ENCODE data around the gene FAM107B. TPM values are rescaled to one million over a fixed set of nuclear protein-coding genes. Genes with fewer than 3 reads are reported as not detected.

Gene FAM107B
- total and polyA plus RNA-seq, 2 of the 13 experiments (the other 11 are each of a cell fraction or from before 2014, with no cell fraction given) = 15.7 to 24.8 TPM

DNA sequence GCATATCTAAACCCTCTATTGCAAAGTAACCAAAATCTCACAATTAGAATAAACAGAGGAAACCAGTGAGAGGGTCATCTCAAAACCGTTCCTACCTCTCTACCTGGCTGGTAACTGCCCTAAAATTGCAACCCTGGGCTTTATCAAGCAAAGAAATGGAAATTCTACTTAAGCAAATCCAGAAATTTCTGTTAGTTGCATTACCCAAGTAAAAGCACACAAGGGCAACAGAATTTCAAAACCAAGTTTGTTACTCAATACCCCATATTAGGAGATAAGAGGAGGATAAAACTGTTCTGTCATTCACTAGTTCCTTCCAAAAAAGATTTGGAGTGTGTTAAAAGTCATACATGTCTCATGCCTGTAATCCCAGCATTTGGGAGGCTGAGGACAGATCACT is 195.3 kb downstream of the FAM107B start:
- Histone ChIP-seq H3K36me3 (replicated peaks in 1 of 2; ENCODE audit: control insufficient read depth in 1 of 2, insufficient read depth in 2 of 2, low read length in 2 of 2) (no peaks in the 10 kb centered on the region; a peak in 1 of 5 replicates), H2AFZ (ENCODE audit: low read length) (no peak overlapping the region), H4K20me1 (ENCODE audit: insufficient read depth, low read length) (no peaks in the 10 kb centered on the region), H3K9me3 (ENCODE audit: low read length) (no peaks in the 10 kb centered on the region), H3K27me3 (ENCODE audit: control insufficient read depth in 1 of 2, insufficient read depth in 2 of 2, low read length in 2 of 2) (no peaks in the 10 kb centered on the region), H3K79me2 (ENCODE audit: insufficient read depth, low read length) (peaks cover 43% of the 10 kb centered on the region), H3K4me3 (replicated peaks in 1 of 3; ENCODE audit: insufficient read depth in 1 of 3, low read depth in 2 of 3, low read length in 3 of 3) (peak overlapping the region in 2 of 3 experiments; percentile 27 to 47; a peak in 3 of 6 replicates), H3K4me2 (ENCODE audit: low read depth, low read length) (peak overlapping the region; percentile 69), H3K9ac (ENCODE audit: insufficient read depth, low read depth, low read length) (no peak overlapping the region), H3K27ac (ENCODE audit: extremely low read length, insufficient read depth, low read length) (peak overlapping the region; percentile 60), H3K4me1 (ENCODE audit: insufficient read depth, low read length) (peaks cover 73% of the 10 kb centered on the region)
- ChIA-PET POLR2A (interaction anchor here (1.1 kb wide), 1 partner anchor 9 kb away, joined by 9 read pairs; no protein-coding TSS in a partner anchor), CTCF (ENCODE audit: low intra/inter-chr PET ratio, low total read pairs) (no interaction called here)
- FAIRE-seq = no peak
- in situ Hi-C loops (cut with HindIII; ENCODE audit: extremely low pct_ligation_motif_present, low pct_unique_long_range_greater_than_20kb) = no loop called here
- BruUV-seq (replicated peaks) = no TSS peak
- WGBS (ENCODE audit: low lambda C conversion rate) = 18% methylated on average over 1 of the region's 1 CpG
- intact Hi-C loops (cut with micrococcal nuclease; ENCODE audit: unreplicated experiment) = no loop called here
- TF ChIP-seq SRF (IDR thresholded peaks at IDR 0.05; ENCODE audit: low read depth, low read length) = peak; percentile 78
- TF ChIP-seq ZNF530 (CRISPR knock-in tag; IDR thresholded peaks at IDR 0.05; ENCODE audit: low read depth) = no peak
- TF ChIP-seq CEBPB (IDR thresholded peaks at IDR 0.05; ENCODE audit: borderline replicate concordance, low read depth, low read length) = peak; percentile 56; the same call in 1 of the 2 replicates
- peak in 1 of 2 experiments; percentile 41; a peak in 1 of 4 replicates for TF ChIP-seq EP300 (IDR thresholded peaks at IDR 0.05; ENCODE audit: low read depth in 2 of 2, low read length in 2 of 2)
- TF ChIP-seq EP300 (CRISPR knock-in tag; IDR thresholded peaks at IDR 0.05; ENCODE audit: borderline replicate concordance) = no peak
- TF ChIP-seq CENPT (CRISPR knock-in tag; IDR thresholded peaks at IDR 0.05; ENCODE audit: low read depth) = no peak
- peak; percentile 63 for TF ChIP-seq CEBPG (CRISPR knock-in tag; IDR thresholded peaks at IDR 0.05)
- TF ChIP-seq, protein P1, sequence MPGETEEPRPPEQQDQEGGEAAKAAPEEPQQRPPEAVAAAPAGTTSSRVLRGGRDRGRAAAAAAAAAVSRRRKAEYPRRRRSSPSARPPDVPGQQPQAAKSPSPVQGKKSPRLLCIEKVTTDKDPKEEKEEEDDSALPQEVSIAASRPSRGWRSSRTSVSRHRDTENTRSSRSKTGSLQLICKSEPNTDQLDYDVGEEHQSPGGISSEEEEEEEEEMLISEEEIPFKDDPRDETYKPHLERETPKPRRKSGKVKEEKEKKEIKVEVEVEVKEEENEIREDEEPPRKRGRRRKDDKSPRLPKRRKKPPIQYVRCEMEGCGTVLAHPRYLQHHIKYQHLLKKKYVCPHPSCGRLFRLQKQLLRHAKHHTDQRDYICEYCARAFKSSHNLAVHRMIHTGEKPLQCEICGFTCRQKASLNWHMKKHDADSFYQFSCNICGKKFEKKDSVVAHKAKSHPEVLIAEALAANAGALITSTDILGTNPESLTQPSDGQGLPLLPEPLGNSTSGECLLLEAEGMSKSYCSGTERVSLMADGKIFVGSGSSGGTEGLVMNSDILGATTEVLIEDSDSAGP (CRISPR knock-in tag; IDR thresholded peaks at IDR 0.05; ENCODE audit: borderline replicate concordance) = no peak
- TF ChIP-seq ZNF75D (CRISPR knock-in tag; IDR thresholded peaks at IDR 0.05; ENCODE audit: borderline replicate concordance) = no peak
- no peak for TF ChIP-seq DPF2 (CRISPR knock-in tag; IDR thresholded peaks at IDR 0.05; ENCODE audit: borderline replicate concordance, low read depth)
- no peak for ATAC-seq
- DNase-seq (ENCODE audit: low spot score) = peak; percentile 35
